Dedifferentiated amniotic fluid mesenchymal stem cell (primary cell): Measurements from ENCODE around the gene LRCH3.

Source experiments
- DNase-seq: peaks from one replicate; pipeline ENCODE4 v3.0.0-alpha.2; 2016; ENCODE audit errors: extremely low spot score

The LRCH3 gene

DNA sequence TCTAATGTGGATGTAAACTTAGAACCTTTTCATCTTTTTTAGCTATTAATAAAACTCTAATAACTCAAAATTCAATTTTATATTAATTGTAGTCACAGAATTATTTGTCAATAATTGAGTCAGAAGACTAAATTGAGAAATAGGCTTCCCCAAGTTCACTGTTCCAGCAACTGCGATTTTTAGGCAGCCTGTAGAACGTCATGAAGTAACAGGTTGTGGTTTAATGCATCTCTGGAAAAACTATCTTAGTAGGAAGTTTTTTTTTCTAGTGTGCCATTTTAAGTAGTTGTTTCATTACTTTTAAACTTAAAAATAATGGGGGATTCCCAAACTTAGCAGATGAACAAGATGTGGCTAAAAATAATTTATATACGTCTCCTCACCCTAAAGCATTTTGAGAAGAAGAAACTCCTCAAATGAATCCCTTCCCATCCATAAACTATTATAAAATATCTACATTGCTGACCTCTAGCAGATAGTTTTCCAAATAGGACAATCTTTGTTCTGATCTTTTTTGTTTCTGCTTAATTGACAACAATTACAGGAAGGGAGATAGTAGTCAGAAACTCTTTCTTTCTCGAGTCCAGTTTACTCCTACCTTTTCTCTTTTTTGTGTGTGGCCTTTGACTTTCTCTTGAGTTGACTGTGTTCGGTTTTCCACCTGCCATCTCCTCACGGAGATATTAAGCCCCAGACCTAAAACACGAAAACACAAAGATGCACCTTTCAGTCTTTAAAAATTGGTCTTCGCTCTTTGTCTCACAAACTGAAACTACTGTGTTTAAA, 43.1 kb downstream of the LRCH3 start:
- DNase-seq: no peak

DNA sequence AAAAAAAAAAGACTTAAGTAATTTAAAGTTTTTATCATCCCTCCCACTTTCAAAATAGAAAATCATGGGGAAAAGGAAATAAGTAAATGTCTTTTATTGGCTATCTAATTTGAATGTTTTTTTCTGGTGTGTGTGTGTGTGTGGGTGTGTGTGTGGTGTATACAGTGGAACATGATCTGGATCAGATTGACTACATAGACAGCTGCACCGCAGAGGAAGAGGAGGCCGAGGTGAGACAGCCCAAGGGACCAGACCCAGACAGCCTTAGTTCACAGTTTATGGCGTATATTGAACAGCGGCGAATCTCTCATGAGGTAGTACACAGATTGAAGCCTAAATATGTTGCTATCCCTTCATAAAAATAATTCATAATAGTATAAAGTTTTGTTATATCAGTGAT, 44.5 kb downstream of the LRCH3 start:
- DNase-seq: no peak

DNA sequence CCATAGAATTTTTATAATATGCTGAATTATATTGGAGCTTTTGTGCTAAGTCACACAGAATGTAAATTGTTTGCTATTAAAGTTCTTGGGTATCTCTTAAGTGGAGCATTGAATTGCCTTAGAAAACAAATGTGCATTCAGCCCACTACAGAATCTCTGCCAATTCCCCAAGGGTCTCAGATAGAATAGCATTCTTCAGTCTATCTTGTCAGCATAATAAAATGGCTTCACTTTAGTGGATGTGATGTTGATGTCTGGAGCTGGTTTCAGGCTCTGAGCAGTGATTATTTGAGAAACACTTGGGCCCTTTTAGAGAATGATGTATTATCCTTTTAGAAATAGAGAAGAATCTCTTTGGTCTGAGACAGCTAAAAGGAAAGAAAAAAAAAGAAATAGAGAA, 45.2 kb downstream of the LRCH3 start:
- no peak for DNase-seq

- DNase-seq: no peak
Measured at GRCh38 chr3:197837282-197837681, 46.2 kb downstream of the LRCH3 start.

DNA sequence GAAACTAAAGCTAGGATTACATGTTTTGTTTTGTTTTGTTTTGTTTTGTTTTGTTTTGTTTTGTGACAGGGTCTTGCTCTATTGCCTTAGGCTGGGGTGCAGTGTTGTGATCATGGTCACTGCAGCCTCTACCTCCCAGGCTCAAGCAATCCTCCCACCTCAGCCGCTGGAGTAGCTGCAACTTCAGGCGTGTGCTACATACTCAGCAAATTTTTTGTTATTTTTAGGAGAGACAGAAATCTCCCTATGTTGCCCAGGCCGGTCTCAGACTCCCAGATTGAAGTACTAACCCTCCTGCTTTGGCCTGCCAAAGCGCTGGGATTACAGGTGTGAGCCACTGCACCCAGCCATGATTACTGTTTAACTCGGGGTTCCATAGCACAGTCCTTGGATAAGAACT, 50.7 kb downstream of the LRCH3 start:
- no peak for DNase-seq

- DNase-seq: no peak
Measured at GRCh38 chr3:197846491-197846890, 55.4 kb downstream of the LRCH3 start.

GRCh38 chr3:197847866-197848401, 56.9 kb downstream of the LRCH3 start:
- no peak for DNase-seq

DNA sequence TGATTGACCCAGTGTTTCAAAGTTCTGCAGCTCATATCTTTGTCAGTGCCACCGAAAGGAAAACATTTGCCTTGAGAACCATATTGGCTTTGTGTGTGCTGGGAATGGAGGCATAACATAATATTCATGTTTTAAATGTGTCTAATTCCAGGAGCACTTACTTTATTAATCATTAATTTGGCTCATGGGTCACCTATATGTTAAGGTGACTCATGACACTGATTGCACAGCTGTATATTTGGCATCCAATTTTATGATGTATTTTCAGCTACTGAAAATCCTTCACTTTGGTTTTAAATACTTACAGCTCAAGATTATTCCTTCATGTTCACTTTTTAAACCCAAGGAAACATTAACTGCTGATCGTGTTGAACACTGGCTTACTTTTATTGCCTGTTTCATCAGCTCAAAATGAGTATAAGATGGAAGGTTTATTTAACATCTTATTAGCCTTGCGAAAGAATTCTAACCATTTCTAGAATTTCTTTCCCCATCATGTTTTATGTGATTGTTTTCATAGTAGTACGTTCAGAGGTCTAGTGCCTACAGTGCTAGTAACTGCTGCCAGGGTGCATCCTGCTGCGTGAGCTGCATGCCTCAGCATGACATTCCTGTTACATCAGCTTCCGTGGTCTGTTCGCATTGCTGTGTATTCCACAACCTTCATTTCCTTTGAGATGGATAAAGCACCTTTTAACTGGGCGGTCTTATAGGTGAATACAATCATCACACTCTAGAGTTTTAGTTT, 63.7 kb downstream of the LRCH3 start:
- peak; percentile 95 for DNase-seq

DNA sequence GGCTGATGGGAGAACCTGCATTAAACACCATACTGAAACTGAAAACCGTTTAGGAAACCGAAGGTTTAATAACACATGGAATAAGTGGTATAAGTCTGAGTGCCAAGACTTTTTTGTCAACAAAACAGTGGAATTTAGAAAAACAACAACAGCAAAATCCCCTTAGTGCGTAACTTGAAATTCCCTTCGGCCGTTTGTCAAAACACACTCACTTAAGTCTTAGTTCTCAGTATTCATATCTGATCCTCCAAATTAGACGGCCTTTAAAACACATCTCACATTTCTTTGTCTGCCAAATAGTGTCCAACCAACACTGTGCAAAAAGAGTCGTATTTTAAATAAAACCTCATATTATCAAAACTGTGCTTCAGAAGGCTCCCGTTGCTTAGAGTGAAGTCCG, 64.5 kb downstream of the LRCH3 start:
- DNase-seq: no peak

- DNase-seq: no peak
Measured at GRCh38 chr3:197856199-197856816, 65.3 kb downstream of the LRCH3 start.

GRCh38 chr3:197858133-197858532, 67.1 kb downstream of the LRCH3 start:
- no peak for DNase-seq

- no peak for DNase-seq
Measured at GRCh38 chr3:197858598-197858997, 67.5 kb downstream of the LRCH3 start.

GRCh38 chr3:197866035-197866434, 75.0 kb downstream of the LRCH3 start:
- no peak for DNase-seq

DNA sequence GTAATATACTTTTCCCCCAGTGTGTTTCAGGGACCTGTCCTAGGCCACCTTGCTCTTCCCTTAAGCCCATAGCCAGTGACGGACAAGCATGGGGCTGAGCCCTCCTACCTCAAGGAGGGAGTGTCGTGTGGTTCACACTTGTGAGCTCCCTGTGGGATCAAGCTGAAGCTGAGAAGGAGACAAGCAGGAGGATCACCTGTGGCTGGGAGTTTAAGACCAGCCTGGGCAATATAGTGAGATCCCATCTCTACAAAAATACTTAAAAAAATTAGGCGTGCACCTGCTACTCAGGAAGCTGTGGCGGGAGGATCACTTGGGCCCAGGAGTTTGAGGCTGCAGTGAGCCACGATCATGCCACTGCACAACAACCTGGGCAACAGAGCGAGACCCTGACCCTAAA, 82.3 kb downstream of the LRCH3 start:
- no peak for DNase-seq

- no peak for DNase-seq
Measured at GRCh38 chr3:197874064-197874463, 83.0 kb downstream of the LRCH3 start.

GRCh38 chr3:197874653-197875052, 83.6 kb downstream of the LRCH3 start:
- no peak for DNase-seq

- DNase-seq: no peak
Measured at GRCh38 chr3:197877902-197878301, 86.8 kb downstream of the LRCH3 start.

DNA sequence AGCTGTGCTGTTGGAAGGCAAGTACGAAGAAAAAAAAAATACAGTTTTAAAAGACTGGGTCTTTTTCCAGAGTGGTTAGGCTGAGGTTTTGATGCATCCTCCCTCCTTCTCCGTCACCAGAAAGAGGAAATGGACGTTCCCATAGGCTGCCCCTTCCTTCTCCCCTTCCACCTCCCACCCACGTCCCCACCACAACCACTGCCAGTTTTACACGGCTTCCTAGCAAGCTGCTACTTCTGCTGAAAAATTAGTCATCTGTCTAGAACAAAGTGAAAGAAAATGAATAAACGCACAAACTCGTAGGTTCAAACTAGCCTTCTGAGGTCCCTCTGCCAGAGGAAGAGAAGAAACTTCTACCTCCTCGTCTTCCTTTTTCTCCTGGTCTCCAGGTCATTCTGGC, 87.4 kb downstream of the LRCH3 start:
- DNase-seq: no peak

DNA sequence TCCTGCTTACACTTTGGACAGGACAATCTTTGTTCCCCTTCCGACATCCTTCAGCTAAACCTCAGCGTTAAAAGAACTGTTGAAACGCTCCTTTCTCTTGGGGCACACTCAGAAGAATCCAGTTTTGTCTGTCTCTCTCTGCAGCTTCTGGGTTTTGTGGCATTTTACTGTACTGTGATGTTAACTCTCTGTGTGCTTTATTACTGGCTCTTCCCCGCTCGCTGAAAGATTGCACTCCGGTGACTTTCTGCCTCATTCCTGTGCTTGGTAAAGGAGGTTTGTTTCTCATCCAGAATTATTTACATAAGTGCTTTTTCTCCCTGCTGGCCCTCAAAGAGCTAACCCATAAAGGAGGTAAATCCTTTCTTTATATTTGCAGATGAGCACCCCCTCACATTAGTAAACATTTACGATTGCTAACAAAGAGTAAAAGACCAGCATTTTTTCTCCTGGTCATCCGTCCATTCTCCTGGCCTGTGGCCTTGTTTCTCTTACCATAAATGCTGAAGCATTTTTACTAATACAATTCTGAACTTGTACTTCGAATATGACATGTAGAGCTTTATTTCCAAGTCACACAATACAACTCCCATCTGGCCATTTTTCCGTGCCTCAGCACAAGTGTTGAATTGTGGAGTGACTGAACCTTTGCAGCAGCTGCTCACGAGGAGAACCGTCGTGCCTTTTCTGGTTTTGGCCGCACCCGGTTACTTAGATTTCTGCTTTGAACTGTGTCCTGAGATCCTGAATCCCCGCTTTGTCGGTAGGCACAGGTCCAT, 89.6 kb downstream of the LRCH3 start:
- no peak for DNase-seq

- DNase-seq: no peak
Measured at GRCh38 chr3:197881270-197881969, 90.4 kb downstream of the LRCH3 start.

DNA sequence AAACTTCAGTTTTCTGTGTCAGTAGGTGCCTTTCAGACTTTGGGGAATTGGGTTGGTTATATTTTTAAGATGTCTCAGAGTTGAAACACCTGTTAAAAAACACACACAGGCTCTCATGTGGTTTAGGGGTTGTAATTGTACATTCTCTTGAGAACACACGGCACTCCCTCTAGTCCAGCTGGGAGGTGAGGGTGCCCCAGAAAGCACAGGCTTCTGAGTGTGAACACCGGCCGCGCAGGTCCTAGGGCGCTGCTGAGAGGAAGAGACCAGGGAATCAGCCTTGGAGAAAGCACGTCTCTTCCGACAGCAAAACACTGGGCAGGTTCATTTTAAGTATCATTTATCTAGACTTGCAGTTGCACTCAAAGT, 90.9 kb downstream of the LRCH3 start:
- DNase-seq: no peak
